H1 (cell line): ENCODE measurements around the gene CNBP. TPM values are rescaled to one million over a fixed set of nuclear protein-coding genes. Genes with fewer than 3 reads are reported as not detected.

ENCODE experiments used
- BCL11A ChIP-seq, 2 experiments: IDR thresholded peaks; one replicate each; pipeline ENCODE4 v1.6.1; 2011; ENCODE audit warnings: low read depth in 2 of 2, low read length in 2 of 2, mild to moderate bottlenecking in 2 of 2
- EGR1 ChIP-seq: IDR thresholded peaks from 2 replicates; pipeline ENCODE4 v1.6.1; 2011; ENCODE audit warnings: low read depth, low read length, borderline replicate concordance
- KDM5A ChIP-seq: fragments of 200-600 bp; IDR thresholded peaks from 2 replicates; pipeline ENCODE4 v1.7.1; 2012; ENCODE audit warnings: mild to moderate bottlenecking, low read length, inconsistent platforms, mixed read lengths
- NRF1 ChIP-seq: IDR thresholded peaks from 2 replicates; pipeline ENCODE4 v1.6.1; 2011; ENCODE audit warnings: mild to moderate bottlenecking, low read depth, low read length, improper control_type of control experiment
- SIN3A ChIP-seq, 2 experiments: IDR thresholded peaks in 1 of 2; conservative IDR thresholded peaks in 1 of 2; 2 replicates each; pipeline ENCODE4 v1.6.1; 2011 to 2012; ENCODE audit warnings: low read length in 2 of 2, improper control_type of control experiment in 1 of 2, low read depth in 1 of 2, mild to moderate bottlenecking in 1 of 2
- polyA plus RNA-seq, 7 experiments: library from polyadenylated mRNA; depleted of rRNA in 3 of 7; stranded (reverse) in 5 of 7; unstranded in 2 of 7; fragments of >200 nt in 5 of 7; fragments of 200-250 nt in 2 of 7; gene quantifications; 1 replicate in 5 of 7; 2 replicates in 1 of 7; 4 replicates in 1 of 7; pipeline versions ENCODE4 v1.2.1 to v1.2.3, GENCODE V29; 2011 to 2013; ENCODE audit warnings: missing spikeins in 2 of 7, mixed read lengths in 2 of 7
- total RNA-seq: library from RNA; stranded (reverse); fragmentation: NEBNext Ultra II Directional; extraction: Animal tissue kit (Norgen Biotek cat#: 25700); gene quantifications from 2 replicates; pipeline ENCODE4 v1.2.1, GENCODE V29; 2021

Gene CNBP
- total and polyA plus RNA-seq, 2 of the 8 experiments (the other 6 are each of a cell fraction or from before 2014, with no cell fraction given) = 315 to 371 TPM

DNA sequence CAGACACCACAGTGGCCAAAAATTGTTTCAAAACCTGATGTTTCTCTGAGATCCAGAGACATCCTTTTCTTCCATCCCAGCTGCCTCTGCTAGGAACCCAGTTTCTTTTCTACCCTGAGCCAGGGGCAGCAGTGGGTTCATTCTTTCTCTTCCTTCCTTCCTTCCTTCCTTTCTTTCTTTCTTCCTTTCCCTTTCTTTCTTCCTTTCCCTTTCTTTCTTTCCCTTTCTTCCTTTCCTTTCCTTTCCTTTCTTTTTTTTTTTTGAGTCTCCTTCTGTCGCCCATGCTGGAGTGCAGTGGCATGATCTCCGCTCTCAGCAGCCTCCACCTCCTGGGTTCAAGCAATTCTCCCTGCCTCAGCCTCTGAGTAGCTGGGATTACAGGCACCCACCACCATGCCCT, 35.0 kb upstream of the CNBP start (continued):
- no peak for TF ChIP-seq BCL11A (IDR thresholded peaks at IDR 0.05; ENCODE audit: low read depth in 2 of 2, low read length in 2 of 2)
- no peak for TF ChIP-seq NRF1
- no peak for TF ChIP-seq SIN3A (conservative IDR thresholded peaks at IDR 0.05 in 1 of 2, IDR thresholded peaks at IDR 0.05 in 1 of 2; ENCODE audit: low read depth in 1 of 2, low read length in 2 of 2)
- no peak for TF ChIP-seq EGR1
- TF ChIP-seq KDM5A = no peak
